SK-N-SH (cell line): ENCODE results near the gene MPDZ.

Source experiments
- EP300 ChIP-seq, 2 experiments: IDR thresholded peaks; 2 replicates each; pipeline versions ENCODE4 v1.4.0 to v1.6.1; 2012; ENCODE audit warnings: borderline replicate concordance in 1 of 2, low read depth in 1 of 2, low read length in 1 of 2
- EZH2phosphoT487 ChIP-seq: fragments of 200-600 bp; sonication (generic); IDR thresholded peaks from 2 replicates; pipeline ENCODE4 v1.6.1; 2017; ENCODE audit warnings: low read depth, mixed run types, mild to moderate bottlenecking, antibody characterized with exemption, moderate library complexity, borderline replicate concordance
- GABPA ChIP-seq: IDR thresholded peaks from 2 replicates; pipeline ENCODE4 v1.4.0; 2012; ENCODE audit warnings: low read depth, mild to moderate bottlenecking
- MAX ChIP-seq: IDR thresholded peaks from 2 replicates; pipeline ENCODE4 v1.4.0; 2012; ENCODE audit warnings: low read depth
- MXI1 ChIP-seq: IDR thresholded peaks from 2 replicates; pipeline ENCODE4 v1.6.1; 2012; ENCODE audit warnings: mild to moderate bottlenecking, low read depth, low read length, improper control_type of control experiment
- POLR2AphosphoS5 ChIP-seq: IDR thresholded peaks from 2 replicates; pipeline ENCODE4 v1.6.1; 2012; ENCODE audit warnings: low read depth, low read length
- RAD21 ChIP-seq: IDR thresholded peaks from 2 replicates; pipeline ENCODE4 v1.6.1; 2012; ENCODE audit warnings: mild to moderate bottlenecking, low read length
- RCOR1 ChIP-seq: fragments of 150-350 bp; IDR thresholded peaks from 2 replicates; pipeline ENCODE4 v1.6.1; 2017; ENCODE audit warnings: antibody characterized with exemption, low read length
- REST ChIP-seq: IDR thresholded peaks from 2 replicates; pipeline ENCODE4 v1.6.1; 2012; ENCODE audit warnings: mild to moderate bottlenecking, low read depth, low read length, moderate library complexity
- SIN3A ChIP-seq: IDR thresholded peaks from 2 replicates; pipeline ENCODE4 v1.6.1; 2012; ENCODE audit warnings: low read depth, mild to moderate bottlenecking, low read length, moderate library complexity, borderline replicate concordance
- TF ChIP-seq, protein P1 (sequence below): fragments of 200-600 bp; sonication (generic); IDR thresholded peaks from 2 replicates; pipeline ENCODE4 v1.6.1; 2017; ENCODE audit warnings: antibody characterized with exemption, mild to moderate bottlenecking, moderate library complexity
- TF ChIP-seq, protein P2 (sequence below): IDR thresholded peaks from 2 replicates; pipeline ENCODE4; 2012
- TF ChIP-seq, protein P3 (sequence below): IDR thresholded peaks from 2 replicates; pipeline ENCODE4 v1.4.0; 2012; ENCODE audit warnings: low read depth, borderline replicate concordance

DNA sequence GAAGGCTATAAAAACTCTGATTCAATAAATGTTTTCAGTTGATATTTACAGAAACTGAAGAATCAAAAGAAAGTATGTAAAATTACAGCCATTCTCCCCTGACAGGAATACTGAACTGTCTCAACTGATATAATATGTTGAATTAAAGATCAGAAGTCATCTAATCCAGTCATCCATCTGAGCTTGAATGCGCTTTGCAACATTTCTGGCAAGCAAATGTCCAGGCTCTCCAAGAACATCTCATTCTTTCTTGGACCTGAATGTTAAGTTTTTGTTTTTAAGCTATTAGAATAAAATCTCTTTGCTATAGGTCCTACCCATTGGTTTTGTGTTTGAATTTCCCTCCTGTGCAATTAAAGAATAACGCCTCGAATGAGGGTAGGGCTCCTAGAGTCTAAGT lies 120.5 kb downstream of the MPDZ start:
- TF ChIP-seq, protein P1, sequence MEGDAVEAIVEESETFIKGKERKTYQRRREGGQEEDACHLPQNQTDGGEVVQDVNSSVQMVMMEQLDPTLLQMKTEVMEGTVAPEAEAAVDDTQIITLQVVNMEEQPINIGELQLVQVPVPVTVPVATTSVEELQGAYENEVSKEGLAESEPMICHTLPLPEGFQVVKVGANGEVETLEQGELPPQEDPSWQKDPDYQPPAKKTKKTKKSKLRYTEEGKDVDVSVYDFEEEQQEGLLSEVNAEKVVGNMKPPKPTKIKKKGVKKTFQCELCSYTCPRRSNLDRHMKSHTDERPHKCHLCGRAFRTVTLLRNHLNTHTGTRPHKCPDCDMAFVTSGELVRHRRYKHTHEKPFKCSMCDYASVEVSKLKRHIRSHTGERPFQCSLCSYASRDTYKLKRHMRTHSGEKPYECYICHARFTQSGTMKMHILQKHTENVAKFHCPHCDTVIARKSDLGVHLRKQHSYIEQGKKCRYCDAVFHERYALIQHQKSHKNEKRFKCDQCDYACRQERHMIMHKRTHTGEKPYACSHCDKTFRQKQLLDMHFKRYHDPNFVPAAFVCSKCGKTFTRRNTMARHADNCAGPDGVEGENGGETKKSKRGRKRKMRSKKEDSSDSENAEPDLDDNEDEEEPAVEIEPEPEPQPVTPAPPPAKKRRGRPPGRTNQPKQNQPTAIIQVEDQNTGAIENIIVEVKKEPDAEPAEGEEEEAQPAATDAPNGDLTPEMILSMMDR, result no peak
- no peak for TF ChIP-seq EP300 (IDR thresholded peaks at IDR 0.05; ENCODE audit: borderline replicate concordance in 1 of 2, low read depth in 1 of 2, low read length in 1 of 2)
- TF ChIP-seq SIN3A, result no peak
- no peak for TF ChIP-seq POLR2AphosphoS5
- TF ChIP-seq MXI1, result no peak
- no peak for TF ChIP-seq RAD21
- no peak for TF ChIP-seq RCOR1
- no peak for TF ChIP-seq REST
- no peak for TF ChIP-seq MAX
- no peak for TF ChIP-seq EZH2phosphoT487
- no peak for TF ChIP-seq GABPA
- TF ChIP-seq, protein P2, sequence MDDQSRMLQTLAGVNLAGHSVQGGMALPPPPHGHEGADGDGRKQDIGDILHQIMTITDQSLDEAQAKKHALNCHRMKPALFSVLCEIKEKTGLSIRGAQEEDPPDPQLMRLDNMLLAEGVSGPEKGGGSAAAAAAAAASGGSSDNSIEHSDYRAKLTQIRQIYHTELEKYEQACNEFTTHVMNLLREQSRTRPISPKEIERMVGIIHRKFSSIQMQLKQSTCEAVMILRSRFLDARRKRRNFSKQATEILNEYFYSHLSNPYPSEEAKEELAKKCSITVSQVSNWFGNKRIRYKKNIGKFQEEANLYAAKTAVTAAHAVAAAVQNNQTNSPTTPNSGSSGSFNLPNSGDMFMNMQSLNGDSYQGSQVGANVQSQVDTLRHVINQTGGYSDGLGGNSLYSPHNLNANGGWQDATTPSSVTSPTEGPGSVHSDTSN, result no peak
- TF ChIP-seq, protein P3, sequence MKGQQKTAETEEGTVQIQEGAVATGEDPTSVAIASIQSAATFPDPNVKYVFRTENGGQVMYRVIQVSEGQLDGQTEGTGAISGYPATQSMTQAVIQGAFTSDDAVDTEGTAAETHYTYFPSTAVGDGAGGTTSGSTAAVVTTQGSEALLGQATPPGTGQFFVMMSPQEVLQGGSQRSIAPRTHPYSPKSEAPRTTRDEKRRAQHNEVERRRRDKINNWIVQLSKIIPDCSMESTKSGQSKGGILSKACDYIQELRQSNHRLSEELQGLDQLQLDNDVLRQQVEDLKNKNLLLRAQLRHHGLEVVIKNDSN, result no peak
